ENCODE data around the gene RTN4IP1.

DNA sequence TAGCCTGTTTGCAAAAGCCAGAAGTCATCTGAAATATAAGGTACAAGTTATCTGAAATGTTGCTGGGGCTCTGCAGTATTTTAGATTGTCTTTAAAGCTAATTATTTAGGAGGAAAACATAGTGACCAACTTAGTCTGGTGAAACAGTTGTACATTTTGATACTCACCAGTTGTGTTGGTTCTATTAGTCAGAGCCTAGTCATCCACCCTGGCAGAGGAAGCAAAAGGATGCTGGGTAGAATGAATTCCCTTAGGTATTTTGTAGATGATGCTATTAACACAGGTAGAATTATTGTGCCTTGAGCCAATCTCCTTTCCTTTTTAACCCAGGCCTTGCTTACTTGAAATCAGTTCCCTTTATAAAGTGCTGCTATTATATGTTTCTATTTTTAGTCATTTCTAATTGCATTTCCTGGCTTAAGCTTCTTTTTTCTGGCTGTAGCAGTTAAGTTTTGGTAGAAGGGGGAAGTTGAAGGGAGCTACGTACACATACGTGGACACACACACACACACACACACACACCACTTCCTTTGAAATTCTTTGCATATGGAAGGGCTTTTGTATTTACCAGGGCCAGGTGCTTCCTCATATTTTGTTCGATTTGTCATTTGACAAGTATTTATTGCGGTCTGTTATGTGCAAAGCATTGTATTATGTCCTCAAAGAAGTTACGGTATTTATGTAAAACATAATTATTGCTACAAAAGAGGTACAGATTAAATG, 82.4 kb downstream of the RTN4IP1 start:
- TF ChIP-seq POLR2AphosphoS5 (IDR thresholded peaks at IDR 0.05; ENCODE audit: low read depth, low read length) (no peak), POLR2A (IDR thresholded peaks at IDR 0.05; ENCODE audit: low read depth, low read length) (no peak), TAF1 (IDR thresholded peaks at IDR 0.05; ENCODE audit: low read depth, low read length) (no peak), PAX5 (IDR thresholded peaks at IDR 0.05; ENCODE audit: insufficient read depth, low read length, severe bottlenecking) (no peak), POU2F2 (IDR thresholded peaks at IDR 0.05; ENCODE audit: low read depth, low read length) (no peak)

Data from GM12891 (cell line).